Keratinocyte (primary cell): Measurements from ENCODE around the gene NGF. TPM values are rescaled to one million over a fixed set of nuclear protein-coding genes. Genes with fewer than 3 reads are reported as not detected.

Experiments used
- DNase-seq: peaks from one replicate; pipeline ENCODE4 v3.0.0-alpha.2; 2011; ENCODE audit warnings: low read depth, missing footprints, low spot score
- FAIRE-seq: peaks from 2 replicates; lab custom pipeline; 2011; peaks lifted over from hg19 to GRCh38; lab: Jason Lieb, UNC
- H2AFZ ChIP-seq: 2 replicates; pipeline ENCODE4 v1.6.0; 2012; ENCODE audit warnings: low read length, control low read depth, inconsistent platforms; ENCODE audit not compliant: control insufficient read depth
- H3K27ac ChIP-seq: 2 replicates; pipeline ENCODE4 v1.5.1; 2011; ENCODE audit warnings: low read length; ENCODE audit not compliant: control insufficient read depth, insufficient read depth
- H3K27me3 ChIP-seq: 3 replicates; pipeline ENCODE4 v1.6.0; 2011; ENCODE audit warnings: low read length; ENCODE audit not compliant: control insufficient read depth, insufficient read depth; ENCODE audit errors: extremely low read depth
- H3K36me3 ChIP-seq, 2 experiments: 2 replicates in 1 of 2; 3 replicates in 1 of 2; pipeline ENCODE4 v1.5.1; 2011; ENCODE audit warnings: low read length in 2 of 2, mild to moderate bottlenecking in 1 of 2; ENCODE audit not compliant: control insufficient read depth in 2 of 2, insufficient read depth in 2 of 2; ENCODE audit errors: extremely low read depth in 1 of 2
- H3K4me1 ChIP-seq: 3 replicates; pipeline ENCODE4 v1.5.1; 2011; ENCODE audit warnings: low read length; ENCODE audit not compliant: control insufficient read depth, insufficient read depth; ENCODE audit errors: extremely low read depth
- H3K4me2 ChIP-seq: 3 replicates; pipeline ENCODE4 v1.6.0; 2011; ENCODE audit warnings: low read depth, low read length; ENCODE audit not compliant: control insufficient read depth, insufficient read depth; ENCODE audit errors: extremely low read depth
- H3K4me3 ChIP-seq, 3 experiments: fragments of 200-600 bp in 1 of 3; sonication (generic) in 1 of 3; 2 replicates in 2 of 3; 3 replicates in 1 of 3; pipeline ENCODE4 v1.5.1; 2011 to 2016; ENCODE audit warnings: low read length in 3 of 3, mild to moderate bottlenecking in 3 of 3, control low read depth in 2 of 3, inconsistent platforms in 1 of 3, low read depth in 1 of 3, mixed read lengths in 1 of 3, mixed run types in 1 of 3, moderate library complexity in 1 of 3; ENCODE audit not compliant: control insufficient read depth in 2 of 3, insufficient read depth in 2 of 3; ENCODE audit errors: extremely low read depth in 1 of 3
- H3K79me2 ChIP-seq: 2 replicates; pipeline ENCODE4 v1.6.0; 2012; ENCODE audit warnings: low read length; ENCODE audit not compliant: control insufficient read depth, insufficient read depth
- H3K9ac ChIP-seq: 3 replicates; pipeline ENCODE4 v1.6.0; 2011; ENCODE audit warnings: low read length; ENCODE audit not compliant: control insufficient read depth, insufficient read depth; ENCODE audit errors: extremely low read depth
- H3K9me1 ChIP-seq: 3 replicates; pipeline ENCODE4 v1.6.0; 2011; ENCODE audit warnings: low read length; ENCODE audit not compliant: control insufficient read depth, insufficient read depth; ENCODE audit errors: extremely low read depth
- H3K9me3 ChIP-seq: 2 replicates; pipeline ENCODE4 v1.5.1; 2012; ENCODE audit warnings: low read depth, low read length; ENCODE audit not compliant: control insufficient read depth
- H4K20me1 ChIP-seq: 3 replicates; pipeline ENCODE4 v1.6.0; 2011; ENCODE audit warnings: low read length; ENCODE audit not compliant: control insufficient read depth, insufficient read depth; ENCODE audit errors: extremely low read depth
- CTCF ChIP-seq, 3 experiments: IDR thresholded peaks in 1 of 3; conservative IDR thresholded peaks in 1 of 3; optimal IDR thresholded peaks in 1 of 3; 2 replicates in 2 of 3; 3 replicates in 1 of 3; pipeline versions ENCODE3 to v1.5.1; 2011; ENCODE audit warnings: low read length in 3 of 3, mild to moderate bottlenecking in 3 of 3, moderate library complexity in 2 of 3, control low read depth in 1 of 3, inconsistent platforms in 1 of 3; ENCODE audit not compliant: insufficient read depth in 2 of 3; ENCODE audit errors: extremely low read depth in 1 of 3
- EZH2 ChIP-seq: IDR thresholded peaks from one replicate; pipeline ENCODE4 v1.6.1; 2012; ENCODE audit warnings: inconsistent platforms, mild to moderate bottlenecking, low read length, moderate library complexity
- dilution Hi-C: fragments of 300-500 bp; cut with MboI; formaldehyde crosslinking; loops from one replicate; pipeline ENCODE4 v1.7.0; 2020; ENCODE audit warnings: low sequenced_read_pairs; ENCODE audit not compliant: extremely low pct_ligation_motif_present
- polyA plus RNA-seq, 5 experiments: library from polyadenylated mRNA; depleted of rRNA in 3 of 5; stranded (reverse) in 3 of 5; stranded (forward) in 1 of 5; unstranded in 1 of 5; fragments of >200 nt; gene quantifications; 1 replicate in 1 of 5; 2 replicates in 3 of 5; 3 replicates in 1 of 5; pipeline versions ENCODE4 v1.2.1 to v1.2.3, GENCODE V29; 2011 to 2012; ENCODE audit warnings: missing spikeins in 2 of 5, low read depth in 1 of 5, low replicate concordance in 1 of 5

NGF gene
- polyA plus RNA-seq, 1 donor (not counting 4 experiments of a cell fraction or from before 2014, with no cell fraction given): 1.2 TPM

GRCh38 chr1:115306146-115306545 lies 31.9 kb downstream of the NGF start:
- TF ChIP-seq EZH2 (no peak), CTCF (optimal IDR thresholded peaks at IDR 0.05 in 1 of 3, IDR thresholded peaks at IDR 0.05 in 1 of 3, conservative IDR thresholded peaks at IDR 0.05 in 1 of 3; ENCODE audit: extremely low read depth in 1 of 3, insufficient read depth in 2 of 3, low read length in 3 of 3) (no peak)
- no peaks in the 10 kb centered on the region for H3K27me3 ChIP-seq
- no peak overlapping the region for H2AFZ ChIP-seq
- no peaks in the 10 kb centered on the region for H3K79me2 ChIP-seq
- dilution Hi-C loops: no loop called here
- H3K36me3 ChIP-seq: no peaks in the 10 kb centered on the region
- FAIRE-seq (no peak), DNase-seq (no peak)
- H3K9me1 ChIP-seq: no peaks in the 10 kb centered on the region
- H3K4me3 ChIP-seq: no peak overlapping the region
- H3K9ac ChIP-seq: no peak overlapping the region
- no peaks in the 10 kb centered on the region for H3K9me3 ChIP-seq
- H3K27ac ChIP-seq: no peak overlapping the region
- peaks cover 30% of the 10 kb centered on the region for H3K4me1 ChIP-seq
- H3K4me2 ChIP-seq: no peak overlapping the region
- H4K20me1 ChIP-seq: no peaks in the 10 kb centered on the region

- H3K9ac ChIP-seq: no peak overlapping the region
- H3K79me2 ChIP-seq: no peaks in the 10 kb centered on the region
- FAIRE-seq: no peak
- no peak for DNase-seq
- H3K9me3 ChIP-seq: no peaks in the 10 kb centered on the region
- dilution Hi-C loops: no loop called here
- no peaks in the 10 kb centered on the region for H3K27me3 ChIP-seq
- TF ChIP-seq EZH2: no peak
- H3K4me3 ChIP-seq: no peak overlapping the region
- H3K4me2 ChIP-seq: no peak overlapping the region
- no peaks in the 10 kb centered on the region for H3K36me3 ChIP-seq
- H3K27ac ChIP-seq: no peak overlapping the region
- H3K4me1 ChIP-seq: peaks cover 43% of the 10 kb centered on the region
- H2AFZ ChIP-seq: no peak overlapping the region
- no peaks in the 10 kb centered on the region for H3K9me1 ChIP-seq
- no peaks in the 10 kb centered on the region for H4K20me1 ChIP-seq
These were observed 34.7 kb downstream of the NGF start for GRCh38 chr1:115303364-115303763.

GRCh38 chr1:115302390-115302961 lies 35.6 kb downstream of the NGF start:
- no peaks in the 10 kb centered on the region for H3K36me3 ChIP-seq
- TF ChIP-seq CTCF (optimal IDR thresholded peaks at IDR 0.05 in 1 of 3, IDR thresholded peaks at IDR 0.05 in 1 of 3, conservative IDR thresholded peaks at IDR 0.05 in 1 of 3; ENCODE audit: extremely low read depth in 1 of 3, insufficient read depth in 2 of 3, low read length in 3 of 3) (no peak), EZH2 (no peak)
- peaks cover 48% of the 10 kb centered on the region for H3K4me1 ChIP-seq
- peak overlapping the region; percentile 65 for H3K27ac ChIP-seq
- peak overlapping the region; percentile 66 for H2AFZ ChIP-seq
- H3K79me2 ChIP-seq: no peaks in the 10 kb centered on the region
- DNase-seq (peak; percentile 7), FAIRE-seq (peak; percentile 77)
- peak overlapping the region; percentile 52 for H3K4me2 ChIP-seq
- H3K9me3 ChIP-seq: no peaks in the 10 kb centered on the region
- dilution Hi-C loops: no loop called here
- H4K20me1 ChIP-seq: no peaks in the 10 kb centered on the region
- H3K9ac ChIP-seq: peak overlapping the region; percentile 31
- H3K4me3 ChIP-seq: no peak overlapping the region
- H3K27me3 ChIP-seq: no peaks in the 10 kb centered on the region
- H3K9me1 ChIP-seq: no peaks in the 10 kb centered on the region
